ENCODE measurements around the gene ZFY. TPM values are rescaled to one million over a fixed set of nuclear protein-coding genes. Genes with fewer than 3 reads are reported as not detected.

ZFY gene
- polyA plus RNA-seq, 3 donors from 2014 or later: not detected

Other genes with a start within 250 kb of the ZFY start
- not detected for gene SRY, start 147.7 kb upstream of the ZFY start, polyA plus RNA-seq
- not detected for gene RPS4Y1, start 93.8 kb upstream of the ZFY start, polyA plus RNA-seq

Measured in immature natural killer cell (primary cell).